H1 (cell line): Measurements from ENCODE around the gene KDM6A. TPM values are rescaled to one million over a fixed set of nuclear protein-coding genes. Genes with fewer than 3 reads are reported as not detected.

Experiments
- BRCA1 ChIP-seq: IDR thresholded peaks from 2 replicates; pipeline ENCODE4 v1.6.1; 2012; ENCODE audit warnings: low read depth, low read length, improper control_type of control experiment
- CBX5 ChIP-seq: fragments of 300-800, 300-1000 bp; sonication (generic); IDR thresholded peaks from 2 replicates; pipeline ENCODE4 v1.7.1; 2016; ENCODE audit warnings: antibody characterized with exemption, low read length, low read depth
- CHD2 ChIP-seq: IDR thresholded peaks from 2 replicates; pipeline ENCODE4 v1.6.1; 2012; ENCODE audit warnings: low read length, improper control_type of control experiment
- EP300 ChIP-seq, 2 experiments: IDR thresholded peaks; 1 replicate in 1 of 2; 2 replicates in 1 of 2; pipeline ENCODE4 v1.6.1; 2011 to 2012; ENCODE audit warnings: low read depth in 2 of 2, low read length in 2 of 2, mild to moderate bottlenecking in 2 of 2, borderline replicate concordance in 1 of 2, inconsistent platforms in 1 of 2, moderate library complexity in 1 of 2
- JUND ChIP-seq: IDR thresholded peaks from 2 replicates; pipeline ENCODE4 v1.6.1; 2011; ENCODE audit warnings: mild to moderate bottlenecking, improper control_type of control experiment, low read length
- POLR2AphosphoS5 ChIP-seq: IDR thresholded peaks from 2 replicates; pipeline ENCODE4 v1.6.1; 2011; ENCODE audit warnings: low read depth, low read length
- polyA plus RNA-seq, 7 experiments: library from polyadenylated mRNA; depleted of rRNA in 3 of 7; stranded (reverse) in 5 of 7; unstranded in 2 of 7; fragments of >200 nt in 5 of 7; fragments of 200-250 nt in 2 of 7; gene quantifications; 1 replicate in 5 of 7; 2 replicates in 1 of 7; 4 replicates in 1 of 7; pipeline versions ENCODE4 v1.2.1 to v1.2.3, GENCODE V29; 2011 to 2013; ENCODE audit warnings: missing spikeins in 2 of 7, mixed read lengths in 2 of 7
- total RNA-seq: library from RNA; stranded (reverse); fragmentation: NEBNext Ultra II Directional; extraction: Animal tissue kit (Norgen Biotek cat#: 25700); gene quantifications from 2 replicates; pipeline ENCODE4 v1.2.1, GENCODE V29; 2021
- TF ChIP-seq, protein P1 (sequence below): IDR thresholded peaks from 2 replicates; pipeline ENCODE4 v1.6.1; 2011; ENCODE audit warnings: low read length, improper control_type of control experiment

The KDM6A gene
- total and polyA plus RNA-seq, 2 of the 8 experiments (the other 6 are each of a cell fraction or from before 2014, with no cell fraction given), result 43.5 to 58.4 TPM

DNA sequence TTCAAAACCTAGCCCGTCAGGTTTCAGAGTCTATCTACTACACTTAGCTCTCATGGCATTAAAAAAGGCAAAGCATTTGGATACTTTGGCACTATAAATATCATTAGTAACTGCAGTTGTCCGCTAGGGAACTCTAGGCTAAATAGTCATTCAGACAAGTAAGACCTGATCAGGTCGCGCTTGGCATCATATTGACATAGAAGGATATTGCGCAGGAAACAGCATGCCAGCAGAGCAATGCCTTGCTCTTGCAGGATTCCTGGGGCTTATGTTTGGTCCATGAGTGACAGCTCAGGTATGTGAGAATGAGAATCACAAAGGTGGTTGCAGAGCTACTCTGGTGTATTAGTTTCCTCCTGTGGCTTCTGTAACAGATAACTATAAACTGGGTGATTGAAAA, 62.7 kb downstream of the KDM6A start (continued):
- TF ChIP-seq JUND (no peak), CBX5 (no peak), EP300 (IDR thresholded peaks at IDR 0.05; ENCODE audit: borderline replicate concordance in 1 of 2, low read depth in 2 of 2, low read length in 2 of 2) (no peak), BRCA1 (no peak), CHD2 (no peak), POLR2AphosphoS5 (no peak)
- TF ChIP-seq, protein P1, sequence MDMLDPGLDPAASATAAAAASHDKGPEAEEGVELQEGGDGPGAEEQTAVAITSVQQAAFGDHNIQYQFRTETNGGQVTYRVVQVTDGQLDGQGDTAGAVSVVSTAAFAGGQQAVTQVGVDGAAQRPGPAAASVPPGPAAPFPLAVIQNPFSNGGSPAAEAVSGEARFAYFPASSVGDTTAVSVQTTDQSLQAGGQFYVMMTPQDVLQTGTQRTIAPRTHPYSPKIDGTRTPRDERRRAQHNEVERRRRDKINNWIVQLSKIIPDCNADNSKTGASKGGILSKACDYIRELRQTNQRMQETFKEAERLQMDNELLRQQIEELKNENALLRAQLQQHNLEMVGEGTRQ, result no peak
